ENCODE measurements around the gene OR10H5.
A peak's percentile ranks its signal among the peaks of the same experiment; 100 is the strongest.

GRCh38 chr19:15841875-15842569, 54.6 kb downstream of the OR10H5 start:
- peak; percentile 59 for TF ChIP-seq CTCF (IDR thresholded peaks at IDR 0.05; ENCODE audit: low read depth, low read length, poor library complexity, severe bottlenecking)
- no peak for TF ChIP-seq EZH2phosphoT487 (IDR thresholded peaks at IDR 0.05; ENCODE audit: borderline replicate concordance, low read length)

All from DOHH2 (cell line).